IMR-90 (cell line): Measurements from ENCODE around the gene LRRC4C. TPM values are rescaled to one million over a fixed set of nuclear protein-coding genes. Genes with fewer than 3 reads are reported as not detected.

Experiments
- ATAC-seq: fragments of 200-7000 bp; cut with Tn5 transposase; 2 replicates; pipeline ENCODE4 v1.9.1; 2020; ENCODE audit warnings: low read depth, mild to moderate bottlenecking, moderate library complexity
- BruUV-seq: library from RNA; stranded (reverse); fragments of 400-500 nt; replicated peaks from 2 replicates; lab custom pipeline; 2021; lab: Mats Ljungman, UMichigan
- CTCF ChIA-PET: fragments of 300-600 bp; formaldehyde crosslinking; extraction: SDS; loops from one replicate; lab custom pipeline; 2021; ENCODE audit warnings: antibody characterized with exemption; lab: Yijun Ruan, JAX
- POLR2A ChIA-PET: fragments of 300-600 bp; sonication (Branson Sonifier 250); formaldehyde crosslinking; loops from one replicate; lab custom pipeline; 2022; ENCODE audit warnings: antibody characterized with exemption; ENCODE audit not compliant: unreplicated experiment; lab: Charles Lee
- DNase-seq: peaks from one replicate; pipeline ENCODE4 v3.0.0; 2013
- H2AFZ ChIP-seq: replicated peaks from 2 replicates; pipeline ENCODE3; 2013; ENCODE audit warnings: low read length, mild to moderate bottlenecking; ENCODE audit not compliant: poor library complexity
- H2AK5ac ChIP-seq: 2 replicates; pipeline ENCODE4 v1.6.1; 2013; ENCODE audit warnings: low read depth, low read length, inconsistent platforms
- H2AK9ac ChIP-seq: replicated peaks from 2 replicates; pipeline ENCODE3; 2013; ENCODE audit warnings: mild to moderate bottlenecking, low read depth, low read length, moderate library complexity; ENCODE audit not compliant: poor library complexity
- H2BK120ac ChIP-seq: 2 replicates; pipeline ENCODE4 v1.6.1; 2013; ENCODE audit warnings: low read depth, low read length, inconsistent platforms
- H2BK15ac ChIP-seq: 3 replicates; pipeline ENCODE4 v1.6.1; 2013; ENCODE audit warnings: low read depth, low read length, inconsistent platforms
- H2BK20ac ChIP-seq: 2 replicates; pipeline ENCODE4 v1.6.1; 2013; ENCODE audit warnings: low read depth, mild to moderate bottlenecking, inconsistent platforms, low read length, moderate library complexity
- H2BK5ac ChIP-seq: 2 replicates; pipeline ENCODE4 v1.6.1; 2013; ENCODE audit warnings: mild to moderate bottlenecking, low read depth, low read length, inconsistent platforms; ENCODE audit not compliant: poor library complexity, severe bottlenecking
- H3K14ac ChIP-seq: replicated peaks from 2 replicates; pipeline ENCODE4 v1.6.1; 2013; ENCODE audit warnings: low read depth, low read length, inconsistent platforms
- H3K18ac ChIP-seq: 2 replicates; pipeline ENCODE4 v1.6.1; 2013; ENCODE audit warnings: low read depth, low read length, control low read depth
- H3K23ac ChIP-seq: 2 replicates; pipeline ENCODE4 v1.6.1; 2013; ENCODE audit warnings: low read depth, low read length, inconsistent platforms
- H3K27ac ChIP-seq: 2 replicates; pipeline ENCODE4 v1.5.1; 2013; ENCODE audit warnings: mild to moderate bottlenecking, control low read depth, low read length; ENCODE audit not compliant: insufficient read depth
- H3K27me3 ChIP-seq: 2 replicates; pipeline ENCODE4 v1.6.1; 2013; ENCODE audit warnings: low read length; ENCODE audit not compliant: control insufficient read depth, insufficient read depth
- H3K36me3 ChIP-seq: 2 replicates; pipeline ENCODE4 v1.6.1; 2013; ENCODE audit warnings: low read length, mixed read lengths; ENCODE audit not compliant: control insufficient read depth, insufficient read depth
- H3K4ac ChIP-seq: 2 replicates; pipeline ENCODE4 v1.6.1; 2013; ENCODE audit warnings: low read depth, low read length, inconsistent platforms
- H3K4me1 ChIP-seq: 2 replicates; pipeline ENCODE4 v1.6.1; 2013; ENCODE audit warnings: low read length, mixed read lengths; ENCODE audit not compliant: control insufficient read depth, insufficient read depth
- H3K4me2 ChIP-seq: 2 replicates; pipeline ENCODE4 v1.6.1; 2013; ENCODE audit warnings: low read depth, mild to moderate bottlenecking, control low read depth, low read length, moderate library complexity
- H3K4me3 ChIP-seq: 2 replicates; pipeline ENCODE4 v1.5.1; 2013; ENCODE audit warnings: low read depth, mild to moderate bottlenecking, control low read depth, low read length, moderate library complexity; ENCODE audit not compliant: insufficient read depth
- H3K56ac ChIP-seq: 2 replicates; pipeline ENCODE4 v1.6.1; 2013; ENCODE audit warnings: low read length, inconsistent platforms; ENCODE audit not compliant: insufficient read depth; ENCODE audit errors: extremely low read depth
- H3K79me1 ChIP-seq, 2 experiments: 2 replicates each; pipeline ENCODE4 v1.6.1; 2013; ENCODE audit warnings: low read length in 2 of 2, inconsistent platforms in 1 of 2, low read depth in 1 of 2
- H3K9ac ChIP-seq: 2 replicates; pipeline ENCODE4 v1.6.1; 2013; ENCODE audit warnings: low read depth, low read length, control low read depth
- H3K9me1 ChIP-seq: 2 replicates; pipeline ENCODE4 v1.6.1; 2013; ENCODE audit warnings: low read length, inconsistent platforms; ENCODE audit not compliant: insufficient read depth
- H3K9me3 ChIP-seq: 2 replicates; pipeline ENCODE4 v1.6.1; 2013; ENCODE audit warnings: low read length; ENCODE audit not compliant: control insufficient read depth, insufficient read depth
- H4K20me1 ChIP-seq: 2 replicates; pipeline ENCODE4 v1.6.1; 2013; ENCODE audit warnings: low read length, inconsistent platforms; ENCODE audit not compliant: insufficient read depth
- H4K5ac ChIP-seq: 2 replicates; pipeline ENCODE4 v1.6.1; 2013; ENCODE audit warnings: mild to moderate bottlenecking, low read depth, low read length, control low read depth
- H4K8ac ChIP-seq, 2 experiments: 2 replicates each; pipeline ENCODE4 v1.6.1; 2013; ENCODE audit warnings: low read depth in 2 of 2, low read length in 2 of 2, control low read depth in 1 of 2, inconsistent platforms in 1 of 2
- H4K91ac ChIP-seq: 2 replicates; pipeline ENCODE4 v1.6.1; 2013; ENCODE audit warnings: low read depth, low read length, inconsistent platforms; ENCODE audit not compliant: insufficient read depth
- BHLHE40 ChIP-seq: fragments of 150-350 bp; IDR thresholded peaks from 2 replicates; pipeline ENCODE4 v1.6.1; 2016; ENCODE audit warnings: mild to moderate bottlenecking, low read depth, low read length
- CEBPB ChIP-seq: IDR thresholded peaks from 2 replicates; pipeline ENCODE4 v1.6.1; 2012; ENCODE audit warnings: low read depth, low read length, improper control_type of control experiment
- CHD1 ChIP-seq: IDR thresholded peaks from 2 replicates; pipeline ENCODE4 v1.6.1; 2012; ENCODE audit warnings: low read depth, low read length, improper control_type of control experiment
- FOS ChIP-seq: fragments of 150-350 bp; IDR thresholded peaks from 2 replicates; pipeline ENCODE4 v1.6.1; 2016; ENCODE audit warnings: low read depth, low read length
- MAFK ChIP-seq: IDR thresholded peaks from 2 replicates; pipeline ENCODE4 v1.6.1; 2012; ENCODE audit warnings: low read depth, low read length, improper control_type of control experiment
- MAZ ChIP-seq: IDR thresholded peaks from 2 replicates; pipeline ENCODE4 v1.6.1; 2012; ENCODE audit warnings: low read depth, mild to moderate bottlenecking, low read length, improper control_type of control experiment, moderate library complexity, borderline replicate concordance
- MXI1 ChIP-seq: IDR thresholded peaks from 2 replicates; pipeline ENCODE4 v1.6.1; 2012; ENCODE audit warnings: low read depth, mild to moderate bottlenecking, low read length, moderate library complexity, borderline replicate concordance
- NFE2L2 ChIP-seq: fragments of 150-350 bp; IDR thresholded peaks from 2 replicates; pipeline ENCODE4 v1.6.1; 2016; ENCODE audit warnings: low read depth, mild to moderate bottlenecking, low read length
- POLR2A ChIP-seq: IDR thresholded peaks from 2 replicates; pipeline ENCODE4 v1.6.1; 2012; ENCODE audit warnings: mild to moderate bottlenecking, low read depth, low read length
- RAD21 ChIP-seq: IDR thresholded peaks from 2 replicates; pipeline ENCODE4 v1.6.1; 2012; ENCODE audit warnings: low read length, improper control_type of control experiment
- RCOR1 ChIP-seq: IDR thresholded peaks from 2 replicates; pipeline ENCODE4 v1.6.1; 2012; ENCODE audit warnings: mild to moderate bottlenecking, low read length, improper control_type of control experiment; ENCODE audit not compliant: insufficient replicate concordance
- RFX5 ChIP-seq: IDR thresholded peaks from 2 replicates; pipeline ENCODE4 v1.8.0; 2012; ENCODE audit warnings: low read depth, mild to moderate bottlenecking, low read length, moderate library complexity
- SMC3 ChIP-seq: fragments of 150-350 bp; IDR thresholded peaks from 2 replicates; pipeline ENCODE4 v1.6.1; 2016; ENCODE audit warnings: low read depth, mild to moderate bottlenecking, antibody characterized with exemption, low read length, moderate library complexity
- WGBS, 2 experiments: methylation state at CpG; one replicate each; pipeline versions ENCODE4 v1.1.5 to v1.1.7; 2013; ENCODE audit warnings: missing lambda C conversion rate in 2 of 2; ENCODE audit not compliant: insufficient read length in 1 of 2; ENCODE audit errors: extremely low coverage in 2 of 2; 5-methylcytosine and 5-hydroxymethylcytosine counted together
- dilution Hi-C: fragments of 300-500 bp; cut with HindIII; formaldehyde crosslinking; loops from one replicate; pipeline ENCODE4 v1.14.3; 2018; ENCODE audit warnings: low sequenced_read_pairs; ENCODE audit not compliant: unreplicated experiment
- in situ Hi-C: fragments of 300-500 bp; cut with MboI; formaldehyde crosslinking; loops from 3 replicates; pipeline ENCODE4 v1.14.3; 2019; ENCODE audit warnings: low sequenced_read_pairs, inconsistent platforms, mixed read lengths
- intact Hi-C: fragments of 100-400 bp; cut with micrococcal nuclease; formaldehyde crosslinking; loops from 2 replicates; pipeline ENCODE4 v1.10.0; 2022
- polyA plus RNA-seq, 3 experiments: library from polyadenylated mRNA; depleted of rRNA; stranded (reverse); fragments of >200 nt; gene quantifications; 2 replicates each; pipeline ENCODE4 v1.2.3, GENCODE V29; 2012; ENCODE audit warnings: low replicate concordance in 1 of 3
- total RNA-seq: library from RNA; depleted of rRNA; stranded (reverse); fragments of >200 nt; gene quantifications from 2 replicates; pipeline ENCODE4 v1.2.3, GENCODE V29; 2012
- TF ChIP-seq, protein P1 (sequence below): fragments of 150-350 bp; IDR thresholded peaks from 2 replicates; pipeline ENCODE4 v1.6.1; 2016; ENCODE audit warnings: low read depth, mild to moderate bottlenecking, low read length, moderate library complexity, borderline replicate concordance
- TF ChIP-seq, protein P2 (sequence below): fragments of 150-350 bp; IDR thresholded peaks from 2 replicates; pipeline ENCODE4 v1.6.1; 2017; ENCODE audit warnings: mild to moderate bottlenecking, antibody characterized with exemption, low read length, low read depth
- TF ChIP-seq, protein P3 (sequence below): conservative IDR thresholded peaks from 2 replicates; pipeline ENCODE4 v1.5.1; 2012; ENCODE audit warnings: mild to moderate bottlenecking, low read depth, low read length, improper control_type of control experiment

Gene LRRC4C
- total and polyA plus RNA-seq, 2 of the 4 experiments (the other 2 are of a cell fraction) = under 0.01 to 0.03 TPM

DNA sequence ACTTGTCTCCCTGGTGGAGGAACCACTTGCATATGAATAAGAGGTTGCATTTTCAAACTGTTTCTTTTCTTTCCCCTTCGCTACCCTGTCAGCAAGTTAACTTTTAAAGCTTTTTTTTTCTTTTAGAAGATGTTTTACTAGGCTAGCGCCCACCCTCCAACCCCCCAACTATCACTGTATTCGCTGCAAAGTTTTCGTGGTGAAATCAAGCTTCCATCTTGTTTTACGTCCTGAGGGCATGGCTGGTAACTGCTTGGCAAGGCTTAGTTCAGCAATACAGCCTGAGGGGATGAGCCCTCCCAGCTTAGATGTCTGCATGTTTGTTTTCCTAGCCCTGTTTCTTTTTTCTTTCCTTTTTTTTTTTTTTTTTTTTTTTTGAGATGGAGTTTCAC lies 1359.3 kb downstream of the LRRC4C start:
- no peak overlapping the region for H4K8ac ChIP-seq
- H2BK15ac ChIP-seq = no peak overlapping the region
- no peaks in the 10 kb centered on the region for H4K20me1 ChIP-seq
- no peak overlapping the region for H2AFZ ChIP-seq
- H4K5ac ChIP-seq = no peak overlapping the region
- ChIA-PET CTCF (no interaction called here), POLR2A (no interaction called here)
- peaks cover 5% of the 10 kb centered on the region for H3K9me3 ChIP-seq
- H2BK20ac ChIP-seq = no peak overlapping the region
- no peak overlapping the region for H3K4me2 ChIP-seq
- no peak overlapping the region for H3K4me3 ChIP-seq
- DNase-seq = no peak
- no peak overlapping the region for H4K91ac ChIP-seq
- no peaks in the 10 kb centered on the region for H3K79me1 ChIP-seq
- BruUV-seq = no TSS peak
- no peak for ATAC-seq
- TF ChIP-seq, protein P1, sequence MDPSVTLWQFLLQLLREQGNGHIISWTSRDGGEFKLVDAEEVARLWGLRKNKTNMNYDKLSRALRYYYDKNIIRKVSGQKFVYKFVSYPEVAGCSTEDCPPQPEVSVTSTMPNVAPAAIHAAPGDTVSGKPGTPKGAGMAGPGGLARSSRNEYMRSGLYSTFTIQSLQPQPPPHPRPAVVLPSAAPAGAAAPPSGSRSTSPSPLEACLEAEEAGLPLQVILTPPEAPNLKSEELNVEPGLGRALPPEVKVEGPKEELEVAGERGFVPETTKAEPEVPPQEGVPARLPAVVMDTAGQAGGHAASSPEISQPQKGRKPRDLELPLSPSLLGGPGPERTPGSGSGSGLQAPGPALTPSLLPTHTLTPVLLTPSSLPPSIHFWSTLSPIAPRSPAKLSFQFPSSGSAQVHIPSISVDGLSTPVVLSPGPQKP = no peak
- no peak for TF ChIP-seq CHD1
- no peak for TF ChIP-seq FOS
- no peak for TF ChIP-seq POLR2A
- TF ChIP-seq CEBPB = no peak
- TF ChIP-seq RAD21 = no peak
- TF ChIP-seq MAFK = no peak
- TF ChIP-seq NFE2L2 = no peak
- TF ChIP-seq MXI1 = no peak
- TF ChIP-seq SMC3 = no peak
- no peak for TF ChIP-seq MAZ
- no peak for TF ChIP-seq RFX5
- TF ChIP-seq, protein P2, sequence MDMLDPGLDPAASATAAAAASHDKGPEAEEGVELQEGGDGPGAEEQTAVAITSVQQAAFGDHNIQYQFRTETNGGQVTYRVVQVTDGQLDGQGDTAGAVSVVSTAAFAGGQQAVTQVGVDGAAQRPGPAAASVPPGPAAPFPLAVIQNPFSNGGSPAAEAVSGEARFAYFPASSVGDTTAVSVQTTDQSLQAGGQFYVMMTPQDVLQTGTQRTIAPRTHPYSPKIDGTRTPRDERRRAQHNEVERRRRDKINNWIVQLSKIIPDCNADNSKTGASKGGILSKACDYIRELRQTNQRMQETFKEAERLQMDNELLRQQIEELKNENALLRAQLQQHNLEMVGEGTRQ = no peak
- TF ChIP-seq, protein P3, sequence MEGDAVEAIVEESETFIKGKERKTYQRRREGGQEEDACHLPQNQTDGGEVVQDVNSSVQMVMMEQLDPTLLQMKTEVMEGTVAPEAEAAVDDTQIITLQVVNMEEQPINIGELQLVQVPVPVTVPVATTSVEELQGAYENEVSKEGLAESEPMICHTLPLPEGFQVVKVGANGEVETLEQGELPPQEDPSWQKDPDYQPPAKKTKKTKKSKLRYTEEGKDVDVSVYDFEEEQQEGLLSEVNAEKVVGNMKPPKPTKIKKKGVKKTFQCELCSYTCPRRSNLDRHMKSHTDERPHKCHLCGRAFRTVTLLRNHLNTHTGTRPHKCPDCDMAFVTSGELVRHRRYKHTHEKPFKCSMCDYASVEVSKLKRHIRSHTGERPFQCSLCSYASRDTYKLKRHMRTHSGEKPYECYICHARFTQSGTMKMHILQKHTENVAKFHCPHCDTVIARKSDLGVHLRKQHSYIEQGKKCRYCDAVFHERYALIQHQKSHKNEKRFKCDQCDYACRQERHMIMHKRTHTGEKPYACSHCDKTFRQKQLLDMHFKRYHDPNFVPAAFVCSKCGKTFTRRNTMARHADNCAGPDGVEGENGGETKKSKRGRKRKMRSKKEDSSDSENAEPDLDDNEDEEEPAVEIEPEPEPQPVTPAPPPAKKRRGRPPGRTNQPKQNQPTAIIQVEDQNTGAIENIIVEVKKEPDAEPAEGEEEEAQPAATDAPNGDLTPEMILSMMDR = no peak
- no peak for TF ChIP-seq RCOR1
- TF ChIP-seq BHLHE40 = no peak
- in situ Hi-C loops = no loop called here
- no peak overlapping the region for H2AK5ac ChIP-seq
- H3K9me1 ChIP-seq = no peaks in the 10 kb centered on the region
- H3K27me3 ChIP-seq = no peaks in the 10 kb centered on the region
- H3K9ac ChIP-seq = no peak overlapping the region
- H3K4me1 ChIP-seq = no peaks in the 10 kb centered on the region
- H3K56ac ChIP-seq = no peak overlapping the region
- H3K27ac ChIP-seq = no peak overlapping the region
- H2BK120ac ChIP-seq = no peak overlapping the region
- intact Hi-C loops = no loop called here
- no peak overlapping the region for H3K14ac ChIP-seq
- no CpG with 5 or more reads among the region's 5 CpGs for WGBS, 2 experiments
- no peak overlapping the region for H3K4ac ChIP-seq
- H3K36me3 ChIP-seq = no peaks in the 10 kb centered on the region
- no peak overlapping the region for H3K23ac ChIP-seq
- no peak overlapping the region for H3K18ac ChIP-seq
- dilution Hi-C loops = no loop called here
- H2AK9ac ChIP-seq = no peak overlapping the region
- H2BK5ac ChIP-seq = no peak overlapping the region
